H9 (cell line): ENCODE results near the gene EIF3F. TPM values are rescaled to one million over a fixed set of nuclear protein-coding genes. Genes with fewer than 3 reads are reported as not detected.

ENCODE experiments used
- DNase-seq: peaks from one replicate; pipeline ENCODE4 v3.0.0-alpha.2; 2017
- H2AFZ ChIP-seq: one replicate; pipeline ENCODE4 v1.6.1; 2013; ENCODE audit warnings: mild to moderate bottlenecking, low read length, control low read depth, moderate library complexity
- H2AK5ac ChIP-seq: 2 replicates; pipeline ENCODE4 v1.6.1; 2013; ENCODE audit warnings: low read length, control low read depth, mixed read lengths; ENCODE audit not compliant: insufficient read length
- H2BK120ac ChIP-seq: one replicate; pipeline ENCODE4 v1.6.1; 2013; ENCODE audit warnings: low read depth, mild to moderate bottlenecking, low read length, control low read depth, inconsistent platforms; ENCODE audit not compliant: poor library complexity, severe bottlenecking
- H2BK12ac ChIP-seq: 2 replicates; pipeline ENCODE4 v1.6.1; 2013; ENCODE audit warnings: low read length, control low read depth, mixed read lengths, low read depth; ENCODE audit not compliant: insufficient read length
- H2BK15ac ChIP-seq: 2 replicates; pipeline ENCODE4 v1.6.1; 2013; ENCODE audit warnings: low read depth, low read length, control low read depth
- H2BK20ac ChIP-seq: one replicate; pipeline ENCODE4 v1.6.1; 2013; ENCODE audit warnings: low read depth, mild to moderate bottlenecking, low read length, control low read depth, inconsistent platforms; ENCODE audit not compliant: poor library complexity, severe bottlenecking
- H2BK5ac ChIP-seq: 2 replicates; pipeline ENCODE4 v1.6.1; 2013; ENCODE audit warnings: low read length, control low read depth, mixed read lengths; ENCODE audit not compliant: insufficient read length
- H3K14ac ChIP-seq: 2 replicates; pipeline ENCODE4 v1.6.1; 2013; ENCODE audit warnings: low read length, control low read depth; ENCODE audit not compliant: insufficient read depth
- H3K18ac ChIP-seq: 2 replicates; pipeline ENCODE4 v1.6.1; 2013; ENCODE audit warnings: low read depth, mild to moderate bottlenecking, mixed read lengths, low read length, control low read depth; ENCODE audit not compliant: insufficient read length
- H3K23ac ChIP-seq: 2 replicates; pipeline ENCODE4 v1.6.1; 2013; ENCODE audit warnings: low read length, control low read depth, mixed read lengths, low read depth; ENCODE audit not compliant: insufficient read length
- H3K23me2 ChIP-seq: 2 replicates; pipeline ENCODE4 v1.6.1; 2013; ENCODE audit warnings: low read depth, mild to moderate bottlenecking, mixed read lengths, low read length, control low read depth; ENCODE audit not compliant: insufficient read length, poor library complexity, severe bottlenecking
- H3K27ac ChIP-seq: 2 replicates; pipeline ENCODE4 v1.5.1; 2013; ENCODE audit warnings: low read length, control low read depth, mixed read lengths, low read depth; ENCODE audit not compliant: insufficient read length
- H3K27me3 ChIP-seq: 2 replicates; pipeline ENCODE4 v1.6.1; 2013; ENCODE audit warnings: low read length, control low read depth, inconsistent platforms; ENCODE audit not compliant: insufficient read depth
- H3K4ac ChIP-seq: 2 replicates; pipeline ENCODE4 v1.6.1; 2013; ENCODE audit warnings: low read depth, mild to moderate bottlenecking, control low read depth, inconsistent platforms, low read length, moderate library complexity
- H3K4me1 ChIP-seq: 2 replicates; pipeline ENCODE4 v1.6.1; 2013; ENCODE audit warnings: low read length, control low read depth, inconsistent platforms; ENCODE audit not compliant: insufficient read depth
- H3K4me2 ChIP-seq: 2 replicates; pipeline ENCODE4 v1.6.1; 2013; ENCODE audit warnings: low read length, control low read depth, mixed read lengths; ENCODE audit not compliant: insufficient read length, insufficient read depth
- H3K56ac ChIP-seq: 2 replicates; pipeline ENCODE4 v1.6.1; 2013; ENCODE audit warnings: low read depth, mild to moderate bottlenecking, mixed read lengths, low read length, control low read depth; ENCODE audit not compliant: insufficient read length
- H3K79me1 ChIP-seq: 2 replicates; pipeline ENCODE4 v1.6.1; 2013; ENCODE audit warnings: low read depth, mild to moderate bottlenecking, moderate library complexity, low read length, control low read depth, inconsistent platforms; ENCODE audit not compliant: insufficient read depth, poor library complexity, severe bottlenecking
- H3K79me2 ChIP-seq: 2 replicates; pipeline ENCODE4 v1.6.1; 2013; ENCODE audit warnings: low read length, control low read depth, inconsistent platforms; ENCODE audit not compliant: insufficient read depth
- H3K9ac ChIP-seq: 2 replicates; pipeline ENCODE4 v1.6.1; 2013; ENCODE audit warnings: low read length, control low read depth, mixed read lengths; ENCODE audit not compliant: insufficient read length; ENCODE audit errors: extremely low read depth
- H3K9me3 ChIP-seq: one replicate; pipeline ENCODE4 v1.6.1; 2013; ENCODE audit warnings: low read depth, low read length, inconsistent platforms; ENCODE audit not compliant: control insufficient read depth
- H3T11ph ChIP-seq: one replicate; pipeline ENCODE4 v1.6.1; 2013; ENCODE audit warnings: mild to moderate bottlenecking, low read length, control low read depth, inconsistent platforms
- H4K20me1 ChIP-seq: one replicate; pipeline ENCODE4 v1.6.1; 2013; ENCODE audit not compliant: control insufficient read depth, insufficient read length, insufficient read depth
- H4K5ac ChIP-seq: 2 replicates; pipeline ENCODE4 v1.6.1; 2013; ENCODE audit warnings: low read depth, mild to moderate bottlenecking, mixed read lengths, low read length, control low read depth; ENCODE audit not compliant: insufficient read length
- H4K8ac ChIP-seq: replicated peaks from 2 replicates; pipeline ENCODE4 v1.6.1; 2013; ENCODE audit warnings: low read length, control low read depth, mixed read lengths, low read depth; ENCODE audit not compliant: insufficient read length
- H4K91ac ChIP-seq: 2 replicates; pipeline ENCODE4 v1.6.1; 2013; ENCODE audit warnings: low read depth, mild to moderate bottlenecking, moderate library complexity, mixed read lengths, low read length, control low read depth; ENCODE audit not compliant: insufficient read length
- H3K27ac Mint-ChIP-seq, 3 experiments: 2 replicates in 2 of 3; 3 replicates in 1 of 3; pipeline ENCODE4 v1.8.0; 2020 to 2021; ENCODE audit warnings: mixed read lengths in 3 of 3, mild to moderate bottlenecking in 1 of 3, moderate library complexity in 1 of 3
- H3K27me3 Mint-ChIP-seq: 2 replicates; pipeline ENCODE4 v1.8.0; 2021; ENCODE audit warnings: low read depth, mild to moderate bottlenecking, moderate library complexity, mixed read lengths
- H3K36me3 Mint-ChIP-seq, 3 experiments: 2 replicates in 2 of 3; 3 replicates in 1 of 3; pipeline ENCODE4 v1.8.0; 2020 to 2021; ENCODE audit warnings: low read depth in 3 of 3, mixed read lengths in 3 of 3; ENCODE audit not compliant: insufficient read depth in 1 of 3
- H3K4me1 Mint-ChIP-seq, 2 experiments: 2 replicates each; pipeline ENCODE4 v1.8.0; 2020; ENCODE audit warnings: mixed read lengths in 2 of 2
- H3K4me3 Mint-ChIP-seq, 2 experiments: 2 replicates in 1 of 2; 3 replicates in 1 of 2; pipeline ENCODE4 v1.8.0; 2020 to 2021; ENCODE audit warnings: mild to moderate bottlenecking in 2 of 2, mixed read lengths in 2 of 2, moderate library complexity in 1 of 2
- H3K9me3 Mint-ChIP-seq, 2 experiments: 2 replicates in 1 of 2; 3 replicates in 1 of 2; pipeline ENCODE4 v1.8.0; 2020; ENCODE audit warnings: mild to moderate bottlenecking in 2 of 2, mixed read lengths in 2 of 2, moderate library complexity in 1 of 2
- CTCF ChIP-seq: fragments of 200-600 bp; sonication (generic); conservative IDR thresholded peaks from 3 replicates; pipeline ENCODE4 v1.8.0; 2021; ENCODE audit warnings: antibody characterized with exemption, mild to moderate bottlenecking
- WGBS: extraction: QIAGEN DNeasy Blood & Tissue Kit; methylation state at CpG from one replicate; pipeline ENCODE4 v1.1.7; 2013; ENCODE audit warnings: missing lambda C conversion rate, low lambda C conversion rate, mixed read lengths; ENCODE audit not compliant: insufficient read length; ENCODE audit errors: extremely low coverage; 5-methylcytosine and 5-hydroxymethylcytosine counted together
- total RNA-seq: library from RNA; stranded (reverse); gene quantifications from 2 replicates; pipeline ENCODE4 v1.2.1, GENCODE V29; 2021

Gene EIF3F
- total RNA-seq, 1 experiment from 2014 or later: 348 TPM

DNA sequence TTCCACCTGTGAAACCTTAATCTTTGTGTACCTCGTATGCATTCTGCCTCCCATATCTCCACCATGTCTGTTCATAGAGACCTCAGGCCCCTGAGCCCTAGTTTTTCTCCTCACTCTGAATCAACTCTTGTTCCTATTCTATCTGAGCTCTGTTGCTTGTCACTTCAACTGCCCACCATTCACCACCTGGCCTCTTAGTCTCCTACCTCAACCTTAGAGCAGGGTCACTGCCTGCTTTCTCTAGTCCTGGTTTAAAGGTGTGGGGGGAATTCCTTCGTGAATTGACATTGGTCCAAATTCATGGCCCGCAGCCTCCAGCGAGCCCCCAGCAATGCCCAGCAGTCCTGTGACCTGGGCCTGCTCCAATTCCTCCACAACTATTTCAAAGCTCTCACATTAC is 54.4 kb downstream of the EIF3F start:
- Mint-ChIP-seq H3K9me3 (no peaks in the 10 kb centered on the region; a peak in 1 of 5 replicates), H3K27ac (no peak overlapping the region), H3K36me3 (no peaks in the 10 kb centered on the region), H3K4me3 (no peak overlapping the region; a peak in 1 of 5 replicates), H3K4me1 (peaks cover 0 to 3% of the 10 kb centered on the region in 2 experiments; a peak in 3 of 4 replicates), H3K27me3 (peaks cover 41% of the 10 kb centered on the region)
- no peak overlapping the region for H3K23ac ChIP-seq
- H3K4ac ChIP-seq: no peak overlapping the region
- H3K9me3 ChIP-seq: no peaks in the 10 kb centered on the region
- no peak overlapping the region for H2AFZ ChIP-seq
- H2BK12ac ChIP-seq: no peak overlapping the region
- H3K27me3 ChIP-seq: no peaks in the 10 kb centered on the region
- H3T11ph ChIP-seq: no peak overlapping the region
- no peaks in the 10 kb centered on the region for H3K79me2 ChIP-seq
- no peak overlapping the region for H2BK120ac ChIP-seq
- no peak overlapping the region for H4K91ac ChIP-seq
- H2BK15ac ChIP-seq: no peak overlapping the region
- H3K9ac ChIP-seq: no peak overlapping the region
- no peaks in the 10 kb centered on the region for H3K79me1 ChIP-seq
- no peak overlapping the region for H3K14ac ChIP-seq
- H2BK5ac ChIP-seq: no peak overlapping the region
- H3K56ac ChIP-seq: no peak overlapping the region
- no peaks in the 10 kb centered on the region for H3K4me1 ChIP-seq
- H2AK5ac ChIP-seq: no peak overlapping the region
- no peak overlapping the region for H4K8ac ChIP-seq
- no peaks in the 10 kb centered on the region for H3K23me2 ChIP-seq
- no peak for TF ChIP-seq CTCF
- H4K20me1 ChIP-seq: no peaks in the 10 kb centered on the region
- peak; percentile 2 for DNase-seq
- no peak overlapping the region for H3K27ac ChIP-seq
- no CpG with 5 or more reads among the region's 4 CpGs for WGBS
- no peak overlapping the region for H4K5ac ChIP-seq
- no peak overlapping the region for H2BK20ac ChIP-seq
- no peak overlapping the region for H3K18ac ChIP-seq
- no peak overlapping the region for H3K4me2 ChIP-seq
